HG03558 (cell line): Measurements from ENCODE around the gene AGAP1.

Experiments used
- ATAC-seq: cut with Tn5 transposase; IDR thresholded peaks from one replicate; pipeline ENCODE4 v1.9.1; 2021; ENCODE audit warnings: moderate number of reproducible peaks; ENCODE audit not compliant: unreplicated experiment; ENCODE audit errors: extremely low read depth

AGAP1 gene

GRCh38 chr2:235978022-235978421, 484.2 kb downstream of the AGAP1 start:
- ATAC-seq = no peak

- no peak for ATAC-seq
These were observed 485.2 kb downstream of the AGAP1 start for GRCh38 chr2:235979037-235979436.

GRCh38 chr2:235979753-235980435, 486.1 kb downstream of the AGAP1 start:
- no peak for ATAC-seq

GRCh38 chr2:235981631-235982030, 487.8 kb downstream of the AGAP1 start:
- no peak for ATAC-seq

- ATAC-seq = no peak
These were observed 489.2 kb downstream of the AGAP1 start for GRCh38 chr2:235983016-235983415.

- ATAC-seq = no peak
These were observed 490.7 kb downstream of the AGAP1 start for GRCh38 chr2:235984552-235984951.

- ATAC-seq = no peak
These were observed 492.5 kb downstream of the AGAP1 start for GRCh38 chr2:235986361-235986760.

GRCh38 chr2:235988271-235989015, 494.6 kb downstream of the AGAP1 start:
- ATAC-seq = no peak

- no peak for ATAC-seq
These were observed 495.7 kb downstream of the AGAP1 start for GRCh38 chr2:235989591-235989990.

- ATAC-seq = no peak
These were observed 496.5 kb downstream of the AGAP1 start for GRCh38 chr2:235990344-235990743.

GRCh38 chr2:235992024-235992423, 498.2 kb downstream of the AGAP1 start:
- ATAC-seq = no peak

- ATAC-seq = no peak
These were observed 502.6 kb downstream of the AGAP1 start for GRCh38 chr2:235996419-235996818.

- ATAC-seq = no peak
These were observed 505.2 kb downstream of the AGAP1 start for GRCh38 chr2:235999011-235999410.

GRCh38 chr2:236001166-236001828, 507.5 kb downstream of the AGAP1 start:
- no peak for ATAC-seq

- no peak for ATAC-seq
These were observed 508.0 kb downstream of the AGAP1 start for GRCh38 chr2:236001854-236002253.

- ATAC-seq = no peak
These were observed 514.2 kb downstream of the AGAP1 start for GRCh38 chr2:236008006-236008405.

GRCh38 chr2:236008857-236009256, 515.0 kb downstream of the AGAP1 start:
- ATAC-seq = no peak

- ATAC-seq = no peak
These were observed 517.3 kb downstream of the AGAP1 start for GRCh38 chr2:236010920-236011685.

- ATAC-seq = no peak
These were observed 518.3 kb downstream of the AGAP1 start for GRCh38 chr2:236012155-236012554.

- no peak for ATAC-seq
These were observed 520.7 kb downstream of the AGAP1 start for GRCh38 chr2:236014408-236015131.
